Tibial artery (tissue), 4 donors: ENCODE measurements around the gene LTBR.

Source experiments
- DNase-seq, 2 donors: peaks; one replicate each; pipeline ENCODE4 v3.0.0-alpha.2; 2019
- H3K27ac ChIP-seq, 2 donors: fragments of 200-600 bp; sonication (generic) in 1 of 2; 1 replicate in 1 of 2; 2 replicates in 1 of 2; pipeline ENCODE4 v1.5.1; 2018 to 2019; ENCODE audit warnings: mild to moderate bottlenecking in 1 of 2
- H3K27me3 ChIP-seq, 2 donors: fragments of 200-600 bp; sonication (generic) in 1 of 2; one replicate each; pipeline versions ENCODE4 v1.5.1 to v1.6.0; 2016 to 2019
- H3K36me3 ChIP-seq, 3 donors: fragments of 200-600 bp; sonication (generic) in 2 of 3; one replicate each; pipeline ENCODE4 v1.5.1; 2016 to 2019; ENCODE audit warnings: mild to moderate bottlenecking in 2 of 3
- H3K4me1 ChIP-seq, 4 donors: fragments of 200-600 bp; sonication (generic) in 2 of 4; 1 replicate in 3 of 4; 2 replicates in 1 of 4; pipeline ENCODE4 v1.5.1; 2016 to 2019
- H3K4me3 ChIP-seq, 2 donors: fragments of 200-600 bp; sonication (generic) in 1 of 2; 1 replicate in 1 of 2; 2 replicates in 1 of 2; pipeline ENCODE4 v1.5.1; 2018 to 2019; ENCODE audit warnings: mild to moderate bottlenecking in 2 of 2
- H3K9me3 ChIP-seq, 3 donors: fragments of 200-600 bp; sonication (generic) in 1 of 3; one replicate each; pipeline ENCODE4 v1.5.1; 2016 to 2019
- CTCF ChIP-seq, 2 experiments: fragments of 200-600 bp in 1 of 2; fragments of 450-650 bp in 1 of 2; IDR thresholded peaks; one replicate each; pipeline ENCODE4 v1.5.1; 2017 to 2019; ENCODE audit warnings: antibody characterized with exemption in 2 of 2, mild to moderate bottlenecking in 1 of 2, moderate library complexity in 1 of 2
- intact Hi-C: fragments of 100-400 bp; cut with DNase I; formaldehyde crosslinking; loops from one replicate; pipeline ENCODE4 v1.15.0; 2023; ENCODE audit warnings: low total_unique reads

The LTBR gene

DNA sequence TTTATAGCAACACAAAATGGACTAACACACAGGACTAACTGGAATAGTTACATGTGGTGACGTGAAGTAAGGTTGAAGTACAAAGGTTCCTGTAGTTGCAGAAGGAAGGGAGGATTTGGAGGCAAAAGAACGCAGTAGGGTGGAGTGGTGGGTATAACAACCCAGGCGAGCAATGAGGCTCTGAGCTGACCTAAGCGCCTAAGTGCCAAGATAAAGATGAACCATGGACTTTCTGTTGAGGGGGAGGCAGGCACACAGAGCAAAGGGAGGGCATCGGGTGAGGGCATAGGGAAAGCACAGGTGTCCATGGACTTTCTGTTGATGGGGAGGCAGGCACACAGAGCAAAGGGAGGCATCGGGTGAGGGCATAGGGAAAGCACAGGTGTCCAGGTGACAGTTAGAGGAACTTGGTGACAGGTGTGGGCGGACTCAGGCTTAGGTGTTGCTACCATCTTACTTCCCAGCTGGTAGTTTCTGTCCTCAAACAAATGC lies 23.8 kb upstream of the LTBR start:
- H3K27me3 ChIP-seq: no peaks in the 10 kb centered on the region
- peaks cover 0 to 15% (median 0%) of the 10 kb centered on the region in 3 donors for H3K36me3 ChIP-seq
- H3K4me3 ChIP-seq: no peak overlapping the region
- DNase-seq: no peak
- peaks cover 0 to 38% (median 14%) of the 10 kb centered on the region in 4 donors for H3K4me1 ChIP-seq
- TF ChIP-seq CTCF (IDR thresholded peaks at IDR 0.05): no peak
- intact Hi-C loops: no loop called here
- H3K9me3 ChIP-seq: no peaks in the 10 kb centered on the region
- no peak overlapping the region for H3K27ac ChIP-seq

DNA sequence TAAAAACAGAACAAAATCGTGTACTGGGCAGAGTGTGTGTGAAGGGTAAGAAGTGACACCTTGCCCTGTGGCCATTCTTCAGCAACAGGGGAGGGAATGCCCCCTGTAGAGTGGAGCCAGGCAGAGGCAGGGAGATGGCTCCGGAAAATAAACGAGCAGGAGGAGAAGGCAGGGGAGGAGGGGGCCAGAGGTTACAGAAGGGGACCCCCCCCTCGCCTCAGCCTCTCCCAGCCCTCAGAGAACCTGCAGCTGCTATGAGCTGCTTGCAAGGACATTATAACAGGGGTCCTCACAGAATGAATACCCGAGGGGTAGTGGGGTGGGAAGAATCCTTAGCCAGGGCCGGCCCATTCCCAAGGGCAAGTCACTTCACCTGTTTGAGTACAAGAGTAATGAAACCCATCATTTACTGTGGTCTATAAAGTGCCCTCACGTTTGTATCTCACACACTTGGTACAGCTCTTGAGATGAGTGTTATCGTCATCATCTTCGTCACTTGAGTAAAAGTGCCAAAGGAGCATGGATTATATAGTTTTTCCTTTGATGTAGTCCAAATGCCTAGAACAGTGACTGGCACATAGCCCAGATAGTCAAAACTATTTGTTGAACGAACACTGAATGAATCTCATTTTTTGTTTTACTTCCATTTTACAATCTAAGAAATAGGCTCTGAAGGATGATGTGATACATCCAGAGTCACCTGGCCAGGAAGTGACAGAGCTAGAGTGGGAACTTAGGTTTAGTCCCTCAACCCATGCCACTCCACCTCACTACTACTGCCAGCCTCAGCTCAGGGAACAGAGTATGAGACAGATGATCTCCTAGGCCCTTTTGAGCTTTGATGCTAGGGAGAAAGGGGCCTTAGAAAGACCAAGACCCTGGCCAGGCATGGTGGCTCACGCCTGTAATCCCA lies 23.1 kb upstream of the LTBR start:
- Histone ChIP-seq H3K4me1 (peaks cover 0 to 38% (median 14%) of the 10 kb centered on the region in 4 donors), H3K9me3 (no peaks in the 10 kb centered on the region), H3K27ac (peak overlapping the region; percentile 30 to 63), H3K36me3 (peaks cover 0 to 15% (median 0%) of the 10 kb centered on the region in 3 donors), H3K27me3 (no peaks in the 10 kb centered on the region), H3K4me3 (no peak overlapping the region)
- no peak for TF ChIP-seq CTCF (IDR thresholded peaks at IDR 0.05)
- DNase-seq: no peak
- intact Hi-C loops: no loop called here

- Histone ChIP-seq H3K27me3 (no peaks in the 10 kb centered on the region), H3K9me3 (no peaks in the 10 kb centered on the region), H3K4me3 (no peak overlapping the region), H3K36me3 (peaks cover 0 to 15% (median 0%) of the 10 kb centered on the region in 3 donors), H3K27ac (peak overlapping the region; percentile 30 to 63), H3K4me1 (peaks cover 0 to 38% (median 14%) of the 10 kb centered on the region in 4 donors)
- TF ChIP-seq CTCF (IDR thresholded peaks at IDR 0.05): no peak
- intact Hi-C loops: no loop called here
- peak; percentile 63 to 83 for DNase-seq
Observed at GRCh38 chr12:6361834-6362233, 22.1 kb upstream of the LTBR start.

DNA sequence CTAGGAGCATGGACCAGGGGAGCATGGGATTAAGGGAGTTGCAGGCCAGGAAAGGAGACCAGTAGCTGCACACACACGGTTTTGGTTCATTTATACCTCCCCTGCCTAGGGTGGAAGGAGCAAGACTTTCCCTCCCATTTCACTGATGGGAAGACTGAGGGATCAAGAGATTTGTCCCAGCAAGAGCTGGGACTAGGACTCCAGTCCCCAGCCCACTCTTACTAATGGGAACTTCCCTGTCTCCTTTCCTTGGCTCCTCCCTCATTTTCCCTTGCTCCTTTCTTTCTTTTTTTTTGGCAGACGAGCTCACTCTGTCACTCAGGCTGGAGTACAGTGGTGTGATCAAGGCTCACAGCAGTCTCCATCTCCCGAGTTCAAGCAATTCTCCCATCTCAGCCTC lies 21.6 kb upstream of the LTBR start:
- peaks cover 0 to 15% (median 0%) of the 10 kb centered on the region in 3 donors for H3K36me3 ChIP-seq
- DNase-seq: no peak
- peaks cover 0 to 38% (median 14%) of the 10 kb centered on the region in 4 donors for H3K4me1 ChIP-seq
- intact Hi-C loops: no loop called here
- no peaks in the 10 kb centered on the region for H3K27me3 ChIP-seq
- no peak overlapping the region for H3K4me3 ChIP-seq
- no peaks in the 10 kb centered on the region for H3K9me3 ChIP-seq
- TF ChIP-seq CTCF (IDR thresholded peaks at IDR 0.05): no peak
- H3K27ac ChIP-seq: peak overlapping the region; percentile 30 to 63

DNA sequence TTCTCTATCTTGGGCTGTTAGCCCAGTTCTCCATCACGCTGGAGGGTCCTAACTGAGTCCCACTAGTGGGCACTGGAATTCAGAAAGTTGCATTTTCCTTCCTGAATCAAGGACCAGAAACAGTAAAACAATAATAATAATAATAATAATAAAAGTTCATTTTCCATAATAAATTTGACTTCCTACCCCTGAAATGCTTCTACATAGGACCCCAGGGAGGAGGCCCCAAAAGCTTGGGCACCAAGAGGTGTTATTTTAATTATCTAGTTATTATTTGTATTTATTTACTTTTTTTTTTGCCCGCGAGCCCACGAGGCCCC lies 21.0 kb upstream of the LTBR start:
- peaks cover 0 to 32% (median 14%) of the 10 kb centered on the region in 4 donors for H3K4me1 ChIP-seq

More for the DNA sequence above, 21.0 kb upstream of the LTBR start:
- intact Hi-C loops: no loop called here
- Histone ChIP-seq H3K27ac (peak overlapping the region; percentile 63 to 72), H3K36me3 (peaks cover 0 to 15% (median 0%) of the 10 kb centered on the region in 3 donors), H3K4me3 (peak overlapping the region; percentile 46 to 64), H3K27me3 (no peaks in the 10 kb centered on the region), H3K9me3 (no peaks in the 10 kb centered on the region)
- no peak for DNase-seq
- TF ChIP-seq CTCF (IDR thresholded peaks at IDR 0.05): no peak
